ENCODE results near the gene PTK7. TPM values are rescaled to one million over a fixed set of nuclear protein-coding genes. Genes with fewer than 3 reads are reported as not detected.

Gene PTK7
- polyA plus RNA-seq, 1 experiment: 146 TPM

DNA sequence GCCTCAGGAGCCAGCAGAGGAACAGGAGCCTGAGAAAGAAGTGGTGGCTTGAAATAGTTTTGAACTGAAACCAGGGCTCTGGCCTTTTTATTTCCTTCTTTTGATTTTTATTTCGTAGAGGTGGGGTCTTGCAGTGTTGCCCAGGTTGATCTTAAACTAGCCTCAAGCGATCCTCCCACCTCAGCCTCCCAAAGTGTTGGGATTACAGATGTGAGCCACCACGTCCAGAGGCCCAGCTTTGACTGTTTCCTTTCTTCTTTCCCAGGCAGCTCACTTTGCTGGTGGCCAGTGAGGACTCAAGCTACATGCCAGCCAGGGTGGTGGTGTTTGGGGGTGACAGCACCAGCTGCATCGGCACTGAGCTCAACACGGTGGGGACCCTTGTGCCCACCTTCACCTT lies 126.3 kb downstream of the PTK7 start:
- no peak overlapping the region for H3K4me3 ChIP-seq (ENCODE audit: low read depth, low read length)
- peaks cover 4% of the 10 kb centered on the region for H3K9me3 ChIP-seq (ENCODE audit: control insufficient read depth, insufficient read depth, low read length)
- ChIA-PET POLR2A (no interaction called here), CTCF (no interaction called here)
- no peaks in the 10 kb centered on the region for H3K27me3 ChIP-seq (ENCODE audit: control insufficient read depth, insufficient read depth, low read length)
- H3K27ac ChIP-seq (ENCODE audit: low read depth, low read length): no peak overlapping the region
- TF ChIP-seq, protein P1, sequence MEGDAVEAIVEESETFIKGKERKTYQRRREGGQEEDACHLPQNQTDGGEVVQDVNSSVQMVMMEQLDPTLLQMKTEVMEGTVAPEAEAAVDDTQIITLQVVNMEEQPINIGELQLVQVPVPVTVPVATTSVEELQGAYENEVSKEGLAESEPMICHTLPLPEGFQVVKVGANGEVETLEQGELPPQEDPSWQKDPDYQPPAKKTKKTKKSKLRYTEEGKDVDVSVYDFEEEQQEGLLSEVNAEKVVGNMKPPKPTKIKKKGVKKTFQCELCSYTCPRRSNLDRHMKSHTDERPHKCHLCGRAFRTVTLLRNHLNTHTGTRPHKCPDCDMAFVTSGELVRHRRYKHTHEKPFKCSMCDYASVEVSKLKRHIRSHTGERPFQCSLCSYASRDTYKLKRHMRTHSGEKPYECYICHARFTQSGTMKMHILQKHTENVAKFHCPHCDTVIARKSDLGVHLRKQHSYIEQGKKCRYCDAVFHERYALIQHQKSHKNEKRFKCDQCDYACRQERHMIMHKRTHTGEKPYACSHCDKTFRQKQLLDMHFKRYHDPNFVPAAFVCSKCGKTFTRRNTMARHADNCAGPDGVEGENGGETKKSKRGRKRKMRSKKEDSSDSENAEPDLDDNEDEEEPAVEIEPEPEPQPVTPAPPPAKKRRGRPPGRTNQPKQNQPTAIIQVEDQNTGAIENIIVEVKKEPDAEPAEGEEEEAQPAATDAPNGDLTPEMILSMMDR (IDR thresholded peaks at IDR 0.05; ENCODE audit: low read depth, low read length): no peak
- DNase-seq (ENCODE audit: low read depth, low spot score): no peak

- Histone ChIP-seq H3K27me3 (ENCODE audit: control insufficient read depth, insufficient read depth, low read length) (no peaks in the 10 kb centered on the region), H3K4me3 (ENCODE audit: low read depth, low read length) (no peak overlapping the region), H3K9me3 (ENCODE audit: control insufficient read depth, insufficient read depth, low read length) (peaks cover 4% of the 10 kb centered on the region), H3K27ac (ENCODE audit: low read depth, low read length) (no peak overlapping the region)
- DNase-seq (ENCODE audit: low read depth, low spot score): no peak
- CTCF ChIA-PET: no interaction called here
- TF ChIP-seq, protein P1 (IDR thresholded peaks at IDR 0.05; ENCODE audit: low read depth, low read length): no peak
- POLR2A ChIA-PET: no interaction called here
Measured at GRCh38 chr6:43203029-43203717, 127.1 kb downstream of the PTK7 start.

- Histone ChIP-seq H3K4me3 (ENCODE audit: low read depth, low read length) (no peak overlapping the region), H3K27ac (ENCODE audit: low read depth, low read length) (no peak overlapping the region), H3K9me3 (ENCODE audit: control insufficient read depth, insufficient read depth, low read length) (peaks cover 4% of the 10 kb centered on the region), H3K27me3 (ENCODE audit: control insufficient read depth, insufficient read depth, low read length) (no peaks in the 10 kb centered on the region)
- no peak for DNase-seq (ENCODE audit: low read depth, low spot score)
- POLR2A ChIA-PET: no interaction called here
- TF ChIP-seq, protein P1 (IDR thresholded peaks at IDR 0.05; ENCODE audit: low read depth, low read length): no peak
- CTCF ChIA-PET: no interaction called here
Measured at GRCh38 chr6:43203718-43204095, 127.6 kb downstream of the PTK7 start.

GRCh38 chr6:43204271-43205105 lies 128.4 kb downstream of the PTK7 start:
- CTCF ChIA-PET: no interaction called here

More at GRCh38 chr6:43204271-43205105, 128.4 kb downstream of the PTK7 start:
- no peaks in the 10 kb centered on the region for H3K27me3 ChIP-seq (ENCODE audit: control insufficient read depth, insufficient read depth, low read length)
- no peak overlapping the region for H3K4me3 ChIP-seq (ENCODE audit: low read depth, low read length)
- POLR2A ChIA-PET: no interaction called here
- H3K9me3 ChIP-seq (ENCODE audit: control insufficient read depth, insufficient read depth, low read length): peaks cover 4% of the 10 kb centered on the region
- TF ChIP-seq, protein P1 (IDR thresholded peaks at IDR 0.05; ENCODE audit: low read depth, low read length): no peak
- DNase-seq (ENCODE audit: low read depth, low spot score): no peak
- no peak overlapping the region for H3K27ac ChIP-seq (ENCODE audit: low read depth, low read length)
